GM21528 (cell line): Measurements from ENCODE around the gene ULK4.
"Not testable (repeated sequence)": the region's sequence is repeated elsewhere in the genome, so short reads cannot be mapped to it uniquely, and the experiment has no call there.

Source experiments
- ATAC-seq: cut with Tn5 transposase; IDR thresholded peaks from one replicate; pipeline ENCODE4 v1.9.1; 2021; ENCODE audit warnings: mild to moderate bottlenecking, moderate library complexity; ENCODE audit not compliant: unreplicated experiment, low FRiP score

ULK4 gene

GRCh38 chr3:41592753-41593510, 369.0 kb downstream of the ULK4 start:
- no peak for ATAC-seq

- no peak for ATAC-seq
These were observed 378.9 kb downstream of the ULK4 start for GRCh38 chr3:41583014-41583413.

DNA sequence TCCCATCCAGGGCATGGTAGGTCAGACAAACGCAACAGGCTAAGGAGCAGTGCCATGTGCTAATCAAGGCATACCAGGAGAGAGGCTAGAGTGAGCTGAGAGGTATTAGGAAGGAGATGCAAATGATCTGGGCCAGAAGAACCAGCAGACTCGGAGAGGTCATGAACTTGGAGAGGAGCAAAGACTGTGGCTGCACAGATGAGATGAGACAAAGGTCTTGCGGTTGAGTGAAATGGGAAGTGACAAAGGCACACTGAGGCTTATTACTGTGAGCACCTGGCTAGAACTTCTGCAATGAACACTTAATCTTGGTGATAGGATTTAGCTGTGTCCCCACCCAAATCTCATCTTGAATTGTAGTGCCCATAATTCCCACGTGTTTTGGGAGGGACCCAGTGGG, 380.2 kb downstream of the ULK4 start:
- ATAC-seq, result peak; percentile 92

- no peak for ATAC-seq
These were observed 381.5 kb downstream of the ULK4 start for GRCh38 chr3:41580274-41580959.

GRCh38 chr3:41579861-41580260, 382.0 kb downstream of the ULK4 start:
- no peak for ATAC-seq

DNA sequence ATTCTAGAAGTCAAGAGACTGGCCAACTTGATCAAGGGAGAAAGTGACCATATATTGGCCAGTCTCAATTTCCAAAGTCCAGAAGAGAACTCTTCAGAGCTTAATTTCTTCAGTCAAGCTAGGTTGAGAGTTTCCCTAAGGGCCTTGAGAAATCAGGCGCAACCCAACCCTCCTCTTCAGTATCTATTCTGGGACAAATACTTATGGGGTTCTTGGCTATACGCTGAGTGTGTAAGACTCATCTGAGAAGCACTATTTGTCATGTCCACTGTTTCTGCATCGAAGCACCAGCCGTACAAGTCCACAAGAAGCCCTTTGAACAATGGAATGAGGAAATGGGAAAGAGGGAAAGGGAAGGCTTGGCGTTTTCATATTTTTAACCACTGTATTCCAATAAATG, 383.1 kb downstream of the ULK4 start:
- no peak for ATAC-seq

DNA sequence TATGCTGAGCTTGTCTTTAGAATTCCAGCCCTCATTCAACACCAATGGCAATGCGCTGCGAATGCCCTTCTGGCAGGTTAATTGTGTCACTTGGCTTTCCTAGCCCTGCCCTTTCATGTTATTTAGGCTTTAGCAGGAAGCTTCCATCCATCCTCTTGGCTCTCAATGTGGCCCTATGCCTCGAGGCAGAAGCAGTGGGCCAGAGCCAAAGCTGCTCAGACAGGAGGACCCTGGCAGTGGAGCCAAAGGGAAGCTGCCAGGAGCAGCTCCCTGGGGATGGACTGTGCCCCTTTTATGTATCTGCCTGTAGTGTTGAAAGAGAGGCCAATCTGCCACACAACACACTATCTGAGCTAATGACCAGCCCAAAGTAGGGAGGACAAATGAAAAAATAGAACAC, 386.2 kb downstream of the ULK4 start:
- no peak for ATAC-seq

GRCh38 chr3:41574900-41575299, 387.0 kb downstream of the ULK4 start:
- ATAC-seq, result no peak

DNA sequence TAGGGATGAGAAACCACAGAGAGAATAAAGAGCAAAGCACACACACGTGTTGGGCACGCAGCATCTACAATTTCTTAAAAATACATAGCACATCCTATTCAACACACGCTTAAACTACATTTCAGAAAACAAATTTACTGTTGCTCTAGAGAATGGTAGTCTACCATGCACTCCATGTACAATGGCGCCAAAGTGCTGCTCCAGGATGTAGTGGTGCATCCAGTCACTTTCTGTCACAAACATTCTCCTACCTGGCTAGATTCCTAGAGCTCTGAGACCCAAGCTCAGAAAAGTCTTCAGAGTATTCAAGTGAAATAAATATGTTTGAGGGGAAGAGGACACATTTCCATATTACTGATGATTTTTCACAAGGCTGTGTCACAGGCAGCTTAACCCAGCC, 388.3 kb downstream of the ULK4 start:
- no peak for ATAC-seq

GRCh38 chr3:41572092-41572491, 389.8 kb downstream of the ULK4 start:
- ATAC-seq, result no peak

- ATAC-seq, result no peak
These were observed 392.1 kb downstream of the ULK4 start for GRCh38 chr3:41569632-41570305.

GRCh38 chr3:41565948-41566514, 395.9 kb downstream of the ULK4 start:
- ATAC-seq, result no peak

GRCh38 chr3:41565003-41565402, 396.9 kb downstream of the ULK4 start:
- ATAC-seq, result no peak

GRCh38 chr3:41556245-41556644, 405.7 kb downstream of the ULK4 start:
- ATAC-seq, result not testable (repeated sequence)

- no peak for ATAC-seq
These were observed 428.9 kb downstream of the ULK4 start for GRCh38 chr3:41532976-41533375.

GRCh38 chr3:41526995-41527573, 434.8 kb downstream of the ULK4 start:
- no peak for ATAC-seq

- no peak for ATAC-seq
These were observed 436.4 kb downstream of the ULK4 start for GRCh38 chr3:41525303-41526064.

GRCh38 chr3:41523897-41524296, 438.0 kb downstream of the ULK4 start:
- no peak for ATAC-seq

DNA sequence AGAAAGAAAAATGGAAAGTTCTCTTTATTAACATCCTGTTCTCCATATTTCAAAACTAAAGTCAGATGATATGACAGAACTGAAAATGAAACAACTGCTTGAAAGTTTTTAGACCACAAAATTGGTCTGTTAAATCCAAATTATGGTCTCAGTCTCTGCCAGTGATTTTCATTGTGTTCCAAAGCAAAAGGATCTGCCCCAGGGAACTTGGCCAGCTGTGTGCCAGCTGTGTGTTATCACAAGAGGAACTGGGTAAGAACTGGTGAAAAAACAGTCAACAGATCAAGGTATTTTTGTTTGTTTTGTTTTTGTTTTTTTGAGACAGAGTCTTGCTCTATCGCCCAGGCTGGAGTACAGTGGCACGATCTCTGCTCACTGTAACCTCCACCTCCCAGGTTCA, 439.3 kb downstream of the ULK4 start:
- peak; percentile 76 for ATAC-seq

DNA sequence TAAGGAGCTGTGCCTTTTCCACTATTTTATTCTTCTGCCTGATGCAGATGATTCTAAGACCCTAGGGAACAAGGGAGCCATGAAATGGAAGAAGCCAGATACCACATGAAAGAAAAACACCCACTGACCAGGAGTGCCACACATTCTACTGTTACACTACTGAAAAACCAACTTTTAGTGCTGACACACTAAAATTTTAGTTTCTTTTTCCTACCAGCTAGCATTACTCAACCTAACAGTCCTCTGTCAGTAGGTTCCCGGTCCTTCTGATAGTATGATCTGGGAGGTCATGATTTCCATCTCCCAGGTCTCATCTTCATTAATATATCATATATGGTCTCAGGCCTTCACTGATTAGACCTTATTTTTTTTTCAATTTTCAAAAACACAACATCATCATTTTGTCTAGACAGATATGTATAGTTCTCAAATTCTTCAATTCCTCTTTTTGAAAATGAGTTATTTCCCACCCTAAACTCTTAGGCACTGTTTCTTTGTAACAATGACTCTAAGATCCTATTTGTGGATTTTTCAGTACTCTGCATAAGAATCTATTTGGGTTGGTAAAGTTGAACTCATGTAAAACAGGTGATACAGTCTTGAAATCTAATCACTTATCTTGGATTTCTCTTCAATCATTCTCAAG, 440.8 kb downstream of the ULK4 start:
- ATAC-seq, result no peak
